K562 (cell line): ENCODE data around the gene HMCN1.

Source experiments
- CREB1 ChIP-seq, 2 experiments: sonication (generic) in 1 of 2; formaldehyde crosslinking in 1 of 2; IDR thresholded peaks; 2 replicates each; pipeline versions ENCODE4 v1.6.1 to v1.8.0; 2012 to 2022; ENCODE audit warnings: inconsistent platforms in 1 of 2, mild to moderate bottlenecking in 1 of 2, missing genetic modification reagents in 1 of 2, moderate library complexity in 1 of 2
- E2F5 ChIP-seq: sonication (generic); formaldehyde crosslinking; IDR thresholded peaks from 2 replicates; pipeline ENCODE4 v1.8.0; 2022; ENCODE audit warnings: mild to moderate bottlenecking, missing genetic modification reagents
- GTF2F1 ChIP-seq: IDR thresholded peaks from 2 replicates; pipeline ENCODE4 v1.6.1; 2011; ENCODE audit warnings: low read depth, low read length, improper control_type of control experiment
- JUNB ChIP-seq: fragments of 450-650 bp; formaldehyde crosslinking; conservative IDR thresholded peaks from 2 replicates; pipeline ENCODE4 v1.4.0; 2020; ENCODE audit warnings: mild to moderate bottlenecking
- NKRF ChIP-seq: fragments of 450-650 bp; IDR thresholded peaks from 2 replicates; pipeline ENCODE4 v1.6.1; 2016; ENCODE audit warnings: borderline replicate concordance
- SMAD3 ChIP-seq: fragments of 450-650 bp; formaldehyde crosslinking; conservative IDR thresholded peaks from 2 replicates; pipeline ENCODE4 v1.4.0; 2020; ENCODE audit warnings: mild to moderate bottlenecking
- TAF7 ChIP-seq: fragments of 450-650 bp; IDR thresholded peaks from 2 replicates; pipeline ENCODE4 v1.6.1; 2016; ENCODE audit warnings: missing genetic modification characterization, missing compliant biosample characterization
- ZNF263 ChIP-seq: sonication (generic); formaldehyde crosslinking; IDR thresholded peaks from 2 replicates; pipeline ENCODE4 v1.8.0; 2022; ENCODE audit warnings: mild to moderate bottlenecking, missing genetic modification reagents, borderline replicate concordance
- ZNF717 ChIP-seq: fragments of 250-450 bp; sonication (Bioruptor Pico); IDR thresholded peaks from 2 replicates; pipeline ENCODE4 v1.5.0; 2021
- TF ChIP-seq, protein P1 (sequence below), 3 experiments: IDR thresholded peaks in 2 of 3; conservative IDR thresholded peaks in 1 of 3; 2 replicates each; pipeline ENCODE4 v1.5.1; 2011 to 2012; ENCODE audit warnings: low read length in 3 of 3, mild to moderate bottlenecking in 3 of 3, control low read depth in 2 of 3, improper control_type of control experiment in 1 of 3, inconsistent platforms in 1 of 3, low read depth in 1 of 3, mixed read lengths in 1 of 3, moderate library complexity in 1 of 3; ENCODE audit not compliant: insufficient read depth in 2 of 3
- TF ChIP-seq, protein P2 (sequence below): sonication (generic); formaldehyde crosslinking; IDR thresholded peaks from 2 replicates; pipeline ENCODE4 v1.8.1; 2022; ENCODE audit warnings: missing genetic modification reagents
- TF ChIP-seq, protein P3 (sequence below): sonication (generic); formaldehyde crosslinking; IDR thresholded peaks from 2 replicates; pipeline ENCODE4 v1.8.1; 2023; ENCODE audit warnings: mild to moderate bottlenecking, missing genetic modification reagents
- TF ChIP-seq, protein P4 (sequence below): sonication (generic); formaldehyde crosslinking; IDR thresholded peaks from 2 replicates; pipeline ENCODE4 v1.8.0; 2022; ENCODE audit warnings: mild to moderate bottlenecking, missing genetic modification reagents

GRCh38 chr1:185965870-185966269 is 231.7 kb downstream of the HMCN1 start:
- no peak for TF ChIP-seq SMAD3 (CRISPR knock-in tag)
- TF ChIP-seq, protein P1, sequence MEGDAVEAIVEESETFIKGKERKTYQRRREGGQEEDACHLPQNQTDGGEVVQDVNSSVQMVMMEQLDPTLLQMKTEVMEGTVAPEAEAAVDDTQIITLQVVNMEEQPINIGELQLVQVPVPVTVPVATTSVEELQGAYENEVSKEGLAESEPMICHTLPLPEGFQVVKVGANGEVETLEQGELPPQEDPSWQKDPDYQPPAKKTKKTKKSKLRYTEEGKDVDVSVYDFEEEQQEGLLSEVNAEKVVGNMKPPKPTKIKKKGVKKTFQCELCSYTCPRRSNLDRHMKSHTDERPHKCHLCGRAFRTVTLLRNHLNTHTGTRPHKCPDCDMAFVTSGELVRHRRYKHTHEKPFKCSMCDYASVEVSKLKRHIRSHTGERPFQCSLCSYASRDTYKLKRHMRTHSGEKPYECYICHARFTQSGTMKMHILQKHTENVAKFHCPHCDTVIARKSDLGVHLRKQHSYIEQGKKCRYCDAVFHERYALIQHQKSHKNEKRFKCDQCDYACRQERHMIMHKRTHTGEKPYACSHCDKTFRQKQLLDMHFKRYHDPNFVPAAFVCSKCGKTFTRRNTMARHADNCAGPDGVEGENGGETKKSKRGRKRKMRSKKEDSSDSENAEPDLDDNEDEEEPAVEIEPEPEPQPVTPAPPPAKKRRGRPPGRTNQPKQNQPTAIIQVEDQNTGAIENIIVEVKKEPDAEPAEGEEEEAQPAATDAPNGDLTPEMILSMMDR (IDR thresholded peaks at IDR 0.05 in 2 of 3, conservative IDR thresholded peaks at IDR 0.05 in 1 of 3; ENCODE audit: insufficient read depth in 2 of 3, low read depth in 1 of 3, low read length in 3 of 3) = no peak
- TF ChIP-seq, protein P2, sequence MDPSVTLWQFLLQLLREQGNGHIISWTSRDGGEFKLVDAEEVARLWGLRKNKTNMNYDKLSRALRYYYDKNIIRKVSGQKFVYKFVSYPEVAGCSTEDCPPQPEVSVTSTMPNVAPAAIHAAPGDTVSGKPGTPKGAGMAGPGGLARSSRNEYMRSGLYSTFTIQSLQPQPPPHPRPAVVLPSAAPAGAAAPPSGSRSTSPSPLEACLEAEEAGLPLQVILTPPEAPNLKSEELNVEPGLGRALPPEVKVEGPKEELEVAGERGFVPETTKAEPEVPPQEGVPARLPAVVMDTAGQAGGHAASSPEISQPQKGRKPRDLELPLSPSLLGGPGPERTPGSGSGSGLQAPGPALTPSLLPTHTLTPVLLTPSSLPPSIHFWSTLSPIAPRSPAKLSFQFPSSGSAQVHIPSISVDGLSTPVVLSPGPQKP = no peak
- TF ChIP-seq, protein P3, sequence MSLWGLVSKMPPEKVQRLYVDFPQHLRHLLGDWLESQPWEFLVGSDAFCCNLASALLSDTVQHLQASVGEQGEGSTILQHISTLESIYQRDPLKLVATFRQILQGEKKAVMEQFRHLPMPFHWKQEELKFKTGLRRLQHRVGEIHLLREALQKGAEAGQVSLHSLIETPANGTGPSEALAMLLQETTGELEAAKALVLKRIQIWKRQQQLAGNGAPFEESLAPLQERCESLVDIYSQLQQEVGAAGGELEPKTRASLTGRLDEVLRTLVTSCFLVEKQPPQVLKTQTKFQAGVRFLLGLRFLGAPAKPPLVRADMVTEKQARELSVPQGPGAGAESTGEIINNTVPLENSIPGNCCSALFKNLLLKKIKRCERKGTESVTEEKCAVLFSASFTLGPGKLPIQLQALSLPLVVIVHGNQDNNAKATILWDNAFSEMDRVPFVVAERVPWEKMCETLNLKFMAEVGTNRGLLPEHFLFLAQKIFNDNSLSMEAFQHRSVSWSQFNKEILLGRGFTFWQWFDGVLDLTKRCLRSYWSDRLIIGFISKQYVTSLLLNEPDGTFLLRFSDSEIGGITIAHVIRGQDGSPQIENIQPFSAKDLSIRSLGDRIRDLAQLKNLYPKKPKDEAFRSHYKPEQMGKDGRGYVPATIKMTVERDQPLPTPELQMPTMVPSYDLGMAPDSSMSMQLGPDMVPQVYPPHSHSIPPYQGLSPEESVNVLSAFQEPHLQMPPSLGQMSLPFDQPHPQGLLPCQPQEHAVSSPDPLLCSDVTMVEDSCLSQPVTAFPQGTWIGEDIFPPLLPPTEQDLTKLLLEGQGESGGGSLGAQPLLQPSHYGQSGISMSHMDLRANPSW = no peak
- no peak for TF ChIP-seq CREB1 (IDR thresholded peaks at IDR 0.05)
- no peak for TF ChIP-seq CREB1 (CRISPR knock-in tag; IDR thresholded peaks at IDR 0.05)
- no peak for TF ChIP-seq NKRF
- no peak for TF ChIP-seq GTF2F1
- no peak for TF ChIP-seq JUNB (CRISPR knock-in tag)
- TF ChIP-seq TAF7 (tag) = no peak
- TF ChIP-seq, protein P4, sequence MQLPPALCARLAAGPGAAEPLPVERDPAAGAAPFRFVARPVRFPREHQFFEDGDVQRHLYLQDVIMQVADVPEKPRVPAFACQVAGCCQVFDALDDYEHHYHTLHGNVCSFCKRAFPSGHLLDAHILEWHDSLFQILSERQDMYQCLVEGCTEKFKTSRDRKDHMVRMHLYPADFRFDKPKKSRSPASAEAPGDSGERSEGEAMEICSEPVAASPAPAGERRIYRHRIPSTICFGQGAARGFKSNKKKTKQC (CRISPR knock-in tag) = no peak
- TF ChIP-seq E2F5 (CRISPR knock-in tag) = no peak
- no peak for TF ChIP-seq ZNF263 (CRISPR knock-in tag)
- TF ChIP-seq ZNF717 (CRISPR knock-in tag) = no peak
